GM12872 (cell line): ENCODE data around the gene PLCB1.

Experiments
- TF ChIP-seq, protein P1 (sequence below): IDR thresholded peaks from 3 replicates; pipeline ENCODE4 v1.5.1; 2011; ENCODE audit warnings: low read depth, mild to moderate bottlenecking, low read length, moderate library complexity; ENCODE audit not compliant: insufficient read depth

Gene PLCB1

GRCh38 chr20:8271727-8272126, 139.7 kb downstream of the PLCB1 start:
- TF ChIP-seq, protein P1, sequence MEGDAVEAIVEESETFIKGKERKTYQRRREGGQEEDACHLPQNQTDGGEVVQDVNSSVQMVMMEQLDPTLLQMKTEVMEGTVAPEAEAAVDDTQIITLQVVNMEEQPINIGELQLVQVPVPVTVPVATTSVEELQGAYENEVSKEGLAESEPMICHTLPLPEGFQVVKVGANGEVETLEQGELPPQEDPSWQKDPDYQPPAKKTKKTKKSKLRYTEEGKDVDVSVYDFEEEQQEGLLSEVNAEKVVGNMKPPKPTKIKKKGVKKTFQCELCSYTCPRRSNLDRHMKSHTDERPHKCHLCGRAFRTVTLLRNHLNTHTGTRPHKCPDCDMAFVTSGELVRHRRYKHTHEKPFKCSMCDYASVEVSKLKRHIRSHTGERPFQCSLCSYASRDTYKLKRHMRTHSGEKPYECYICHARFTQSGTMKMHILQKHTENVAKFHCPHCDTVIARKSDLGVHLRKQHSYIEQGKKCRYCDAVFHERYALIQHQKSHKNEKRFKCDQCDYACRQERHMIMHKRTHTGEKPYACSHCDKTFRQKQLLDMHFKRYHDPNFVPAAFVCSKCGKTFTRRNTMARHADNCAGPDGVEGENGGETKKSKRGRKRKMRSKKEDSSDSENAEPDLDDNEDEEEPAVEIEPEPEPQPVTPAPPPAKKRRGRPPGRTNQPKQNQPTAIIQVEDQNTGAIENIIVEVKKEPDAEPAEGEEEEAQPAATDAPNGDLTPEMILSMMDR, result no peak

- TF ChIP-seq, protein P1, result no peak
Observed at GRCh38 chr20:8272766-8273165, 140.7 kb downstream of the PLCB1 start.

DNA sequence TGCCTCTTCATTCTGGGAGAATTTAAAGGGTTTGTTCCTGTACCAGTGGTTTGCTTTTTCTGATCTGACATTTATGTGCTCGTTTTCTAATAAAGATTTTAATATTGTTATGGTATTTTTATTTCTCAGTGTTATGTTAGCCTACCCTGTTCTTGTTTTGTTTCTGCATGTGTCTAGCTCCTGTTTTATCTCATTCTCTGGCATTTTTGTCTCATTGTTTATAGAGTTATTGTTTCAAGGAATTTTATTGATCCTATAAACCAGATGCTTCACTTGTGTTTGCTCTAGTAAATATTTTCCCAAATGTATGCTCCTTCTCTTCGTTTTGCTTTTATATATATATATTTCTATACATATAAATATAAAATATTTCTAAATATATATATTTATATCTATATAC, 152.8 kb downstream of the PLCB1 start:
- TF ChIP-seq, protein P1, result no peak

DNA sequence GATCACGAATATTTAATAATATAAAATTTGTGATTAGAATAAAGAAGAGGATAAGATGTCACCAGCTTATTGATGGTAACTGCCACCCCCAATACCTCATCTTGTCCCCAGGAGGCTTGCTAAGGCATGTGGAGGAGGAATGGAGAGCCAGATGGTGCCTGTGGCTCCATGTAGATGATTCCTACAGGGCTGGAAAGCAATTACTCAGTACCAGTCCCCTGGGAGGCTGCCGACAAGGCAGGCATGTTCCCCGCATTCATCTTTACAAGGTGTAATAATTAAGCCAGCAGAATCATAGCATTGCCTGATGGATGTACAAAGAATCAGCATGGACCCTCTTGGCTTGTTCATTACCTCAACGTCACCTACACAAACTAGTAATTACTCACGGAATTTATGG, 155.3 kb downstream of the PLCB1 start:
- TF ChIP-seq, protein P1, result no peak

DNA sequence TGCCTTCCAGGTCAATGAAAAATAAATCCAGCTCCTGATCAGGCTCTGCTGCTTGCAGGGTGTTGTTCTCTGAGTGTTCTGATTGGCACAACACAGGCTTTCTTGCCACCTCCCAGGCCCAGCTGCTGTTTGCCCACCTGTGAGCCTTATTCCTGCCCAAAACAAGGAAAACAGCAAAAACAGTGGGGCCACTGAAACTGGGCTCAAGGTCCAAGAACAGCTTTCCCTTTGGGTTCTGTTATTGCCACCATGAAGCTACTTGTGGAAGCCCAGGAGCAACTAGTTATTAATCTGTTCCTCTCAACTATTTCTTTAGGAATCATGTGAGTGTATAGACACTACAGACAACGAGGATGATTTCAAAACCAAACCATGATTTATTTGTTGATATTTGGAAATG, 159.1 kb downstream of the PLCB1 start:
- TF ChIP-seq, protein P1, result no peak

GRCh38 chr20:8291873-8292272, 159.8 kb downstream of the PLCB1 start:
- TF ChIP-seq, protein P1, result no peak

DNA sequence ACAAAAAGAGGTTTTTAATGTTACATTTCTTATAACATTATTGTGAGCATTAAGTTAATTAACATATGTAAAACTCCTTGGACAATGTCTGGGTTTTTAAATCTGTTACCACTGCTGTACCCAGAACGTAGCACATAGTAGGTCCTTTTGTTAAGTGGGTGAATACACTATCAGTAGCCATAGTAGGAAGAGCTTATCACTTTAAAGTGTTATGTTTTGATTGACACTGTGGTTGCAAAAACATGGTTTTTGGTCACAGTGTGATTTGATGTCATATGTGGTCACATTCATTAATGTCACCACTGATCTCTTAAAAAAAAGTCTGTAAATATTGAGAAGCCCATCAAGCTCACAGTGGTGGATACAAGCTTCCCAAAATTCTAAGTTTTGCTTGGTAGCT, 160.7 kb downstream of the PLCB1 start:
- TF ChIP-seq, protein P1, result no peak

GRCh38 chr20:8293750-8294149, 161.7 kb downstream of the PLCB1 start:
- TF ChIP-seq, protein P1, result no peak
